GM12878 (cell line): Measurements from ENCODE around the gene STXBP4. TPM values are rescaled to one million over a fixed set of nuclear protein-coding genes. Genes with fewer than 3 reads are reported as not detected.

Source experiments
- ATAC-seq: fragments of 200-7000 bp; cut with Tn5 transposase; 3 replicates; pipeline ENCODE4 v1.9.1; 2020; ENCODE audit warnings: mild to moderate bottlenecking, moderate library complexity
- BruUV-seq: library from RNA; stranded (reverse); fragments of 400-500 nt; replicated peaks from 2 replicates; lab custom pipeline; 2021; lab: Mats Ljungman, UMichigan
- CTCF ChIA-PET: fragments of 300-600 bp; sonication (Branson Sonifier 250); formaldehyde crosslinking; extraction: SDS; loops from one replicate; lab custom pipeline; 2021; ENCODE audit warnings: inconsistent platforms; lab: Yijun Ruan, JAX
- POLR2A ChIA-PET: fragments of 350-600 bp; formaldehyde crosslinking; extraction: SDS; loops from one replicate; lab custom pipeline; 2021; ENCODE audit warnings: inconsistent platforms; lab: Charles Lee
- RAD21 ChIA-PET: fragments of 300-600 bp; sonication (Branson Sonifier 250); formaldehyde crosslinking; loops from one replicate; lab custom pipeline; 2023; ENCODE audit warnings: antibody characterized with exemption; ENCODE audit not compliant: unreplicated experiment; lab: Charles Lee
- SMC1A ChIA-PET: fragments of 300-600 bp; sonication (Branson Sonifier 250); formaldehyde crosslinking; loops from one replicate; lab custom pipeline; 2023; ENCODE audit not compliant: unreplicated experiment, uncharacterized antibody; lab: Charles Lee
- DNase-seq: peaks from one replicate; pipeline ENCODE4 v3.0.0-alpha.2; 2011; ENCODE audit warnings: low read depth, low spot score
- FAIRE-seq: peaks from 3 replicates; lab custom pipeline; 2011; peaks lifted over from hg19 to GRCh38; lab: Jason Lieb, UNC
- H2AFZ ChIP-seq: 2 replicates; pipeline ENCODE4 v1.6.0; 2011; ENCODE audit warnings: low read depth, low read length, control low read depth; ENCODE audit not compliant: control insufficient read depth
- H3K27ac ChIP-seq: 2 replicates; pipeline ENCODE4 v1.5.1; 2011; ENCODE audit warnings: control low read depth; ENCODE audit not compliant: control insufficient read depth, insufficient read depth
- H3K27me3 ChIP-seq, 2 experiments: replicated peaks in 1 of 2; 2 replicates each; pipeline versions ENCODE4 v1.6.0 to v1.6.1; 2011; ENCODE audit warnings: low read length in 1 of 2; ENCODE audit not compliant: control insufficient read depth in 2 of 2, insufficient read depth in 2 of 2
- H3K36me3 ChIP-seq, 2 experiments: 2 replicates each; pipeline ENCODE4 v1.5.1; 2011; ENCODE audit warnings: low read length in 1 of 2; ENCODE audit not compliant: control insufficient read depth in 2 of 2, insufficient read depth in 2 of 2
- H3K4me1 ChIP-seq: 2 replicates; pipeline ENCODE4 v1.6.1; 2011; ENCODE audit warnings: mild to moderate bottlenecking, low read length, moderate library complexity, mixed read lengths; ENCODE audit not compliant: control insufficient read depth, insufficient read depth
- H3K4me2 ChIP-seq: 2 replicates; pipeline ENCODE4 v1.6.0; 2011; ENCODE audit warnings: control low read depth; ENCODE audit not compliant: control insufficient read depth, insufficient read depth
- H3K4me3 ChIP-seq: fragments of 200-600 bp; sonication (generic); 2 replicates; pipeline ENCODE4 v1.5.1; 2016
- H3K79me2 ChIP-seq: 2 replicates; pipeline ENCODE4 v1.6.0; 2011; ENCODE audit warnings: low read length; ENCODE audit not compliant: control insufficient read depth, insufficient read depth
- H3K9ac ChIP-seq: 2 replicates; pipeline ENCODE4 v1.8.0; 2011; ENCODE audit warnings: low read length, control low read depth, mixed read lengths; ENCODE audit not compliant: control insufficient read depth, insufficient read depth
- H3K9me3 ChIP-seq: replicated peaks from 3 replicates; pipeline ENCODE4 v1.5.1; 2011; ENCODE audit warnings: mild to moderate bottlenecking, low read length; ENCODE audit not compliant: control insufficient read depth, insufficient read depth
- H4K20me1 ChIP-seq: 2 replicates; pipeline ENCODE4 v1.6.0; 2011; ENCODE audit not compliant: control insufficient read depth, insufficient read depth
- BMI1 ChIP-seq: fragments of 450-650 bp; IDR thresholded peaks from 2 replicates; pipeline ENCODE4 v1.6.1; 2016; ENCODE audit warnings: mild to moderate bottlenecking, moderate library complexity, borderline replicate concordance
- CHD1 ChIP-seq: IDR thresholded peaks from 2 replicates; pipeline ENCODE4 v1.6.1; 2012; ENCODE audit warnings: low read depth, low read length, improper control_type of control experiment
- CHD2 ChIP-seq: IDR thresholded peaks from 2 replicates; pipeline ENCODE4 v1.6.1; 2011; ENCODE audit warnings: low read depth, low read length, improper control_type of control experiment, borderline replicate concordance
- HDAC2 ChIP-seq: fragments of 200-600 bp; sonication (generic); IDR thresholded peaks from 2 replicates; pipeline ENCODE4 v1.6.1; 2017
- JUND ChIP-seq: IDR thresholded peaks from 2 replicates; pipeline ENCODE4 v1.6.1; 2012; ENCODE audit warnings: low read depth, mild to moderate bottlenecking, low read length, improper control_type of control experiment, moderate library complexity
- MEF2A ChIP-seq: IDR thresholded peaks from 2 replicates; pipeline ENCODE4 v1.6.1; 2011; ENCODE audit warnings: low read depth, mild to moderate bottlenecking, low read length, moderate library complexity; ENCODE audit not compliant: insufficient read depth
- NBN ChIP-seq: fragments of 450-650 bp; IDR thresholded peaks from 2 replicates; pipeline ENCODE4 v1.6.1; 2016
- POLR2A ChIP-seq: IDR thresholded peaks from 2 replicates; pipeline ENCODE4 v1.6.1; 2011; ENCODE audit warnings: low read depth, mild to moderate bottlenecking, low read length
- RCOR1 ChIP-seq: conservative IDR thresholded peaks from 2 replicates; pipeline ENCODE4 v1.6.1; 2012; ENCODE audit warnings: low read depth, low read length, improper control_type of control experiment
- RELA ChIP-seq: fragments of 450-650 bp; IDR thresholded peaks from 2 replicates; pipeline ENCODE4 v1.8.0; 2014; ENCODE audit warnings: borderline replicate concordance; ENCODE audit not compliant: partially characterized antibody
- SIX5 ChIP-seq: IDR thresholded peaks from 2 replicates; pipeline ENCODE4 v1.6.1; 2011; ENCODE audit warnings: mild to moderate bottlenecking, low read depth, low read length, moderate library complexity; ENCODE audit not compliant: severe bottlenecking
- SREBF2 ChIP-seq: IDR thresholded peaks from 2 replicates; pipeline ENCODE4 v1.6.1; 2012; ENCODE audit warnings: mild to moderate bottlenecking, low read length
- ZZZ3 ChIP-seq: IDR thresholded peaks from 2 replicates; pipeline ENCODE4 v1.6.1; 2011; ENCODE audit warnings: low read depth; ENCODE audit not compliant: control insufficient read depth, insufficient read length
- WGBS: methylation state at CpG from one replicate; pipeline ENCODE4 v1.1.6; 2016; ENCODE audit warnings: low lambda C conversion rate; ENCODE audit not compliant: insufficient replicate concordance, insufficient coverage; ENCODE audit errors: missing lambda C conversion rate; 5-methylcytosine and 5-hydroxymethylcytosine counted together
- in situ Hi-C: fragments of 300-500 bp; cut with MboI; formaldehyde crosslinking; loops from 9 replicates; pipeline ENCODE4 v1.14.3; 2018; ENCODE audit warnings: mixed read lengths
- intact Hi-C: fragments of 100-400 bp; cut with micrococcal nuclease; formaldehyde crosslinking; loops from one replicate; pipeline ENCODE4 v1.14.2; 2022; ENCODE audit not compliant: unreplicated experiment
- polyA plus RNA-seq, 11 experiments: library from polyadenylated mRNA; depleted of rRNA in 4 of 11; unstranded in 6 of 11; stranded (reverse) in 5 of 11; fragments of >200 nt; fragmentation: Nextera tagmentation in 4 of 11; fragmentation: Illumina TruSeq in 1 of 11; extraction: Ambion mirVana in 4 of 11; extraction: Trizol in 1 of 11; gene quantifications; 1 replicate in 1 of 11; 2 replicates in 10 of 11; pipeline versions ENCODE4 v1.2.1 to v1.2.3, GENCODE V29; 2011 to 2016; ENCODE audit warnings: inconsistent platforms in 2 of 11, missing spikeins in 2 of 11, low read depth in 1 of 11
- total RNA-seq, 4 experiments: library from RNA; depleted of rRNA in 3 of 4; stranded (reverse); fragments of >200 nt in 3 of 4; fragmentation: Illumina TruSeq in 1 of 4; extraction: Trizol in 1 of 4; gene quantifications; 2 replicates each; pipeline versions ENCODE4 v1.2.1 to v1.2.3, GENCODE V29; 2013 to 2021
- TF ChIP-seq, protein P1 (sequence below): fragments of 450-650 bp; IDR thresholded peaks from 2 replicates; pipeline ENCODE4 v1.6.1; 2017; ENCODE audit warnings: borderline replicate concordance
- TF ChIP-seq, protein P2 (sequence below): fragments of 450-650 bp; IDR thresholded peaks from 2 replicates; pipeline ENCODE4 v1.6.1; 2014; ENCODE audit warnings: mild to moderate bottlenecking
- TF ChIP-seq, protein P3 (sequence below): IDR thresholded peaks from 2 replicates; pipeline ENCODE4 v1.6.1; 2012; ENCODE audit warnings: low read depth, low read length, improper control_type of control experiment
- TF ChIP-seq, protein P4 (sequence below): fragments of 450-650 bp; formaldehyde crosslinking; IDR thresholded peaks from 2 replicates; pipeline ENCODE4 v1.4.0; 2020; ENCODE audit warnings: mild to moderate bottlenecking, moderate library complexity

Gene STXBP4
- total and polyA plus RNA-seq, 10 of the 15 experiments (the other 5 are each of a cell fraction or from before 2014, with no cell fraction given), result 4.3 to 11.0 (median 6.7) TPM

DNA sequence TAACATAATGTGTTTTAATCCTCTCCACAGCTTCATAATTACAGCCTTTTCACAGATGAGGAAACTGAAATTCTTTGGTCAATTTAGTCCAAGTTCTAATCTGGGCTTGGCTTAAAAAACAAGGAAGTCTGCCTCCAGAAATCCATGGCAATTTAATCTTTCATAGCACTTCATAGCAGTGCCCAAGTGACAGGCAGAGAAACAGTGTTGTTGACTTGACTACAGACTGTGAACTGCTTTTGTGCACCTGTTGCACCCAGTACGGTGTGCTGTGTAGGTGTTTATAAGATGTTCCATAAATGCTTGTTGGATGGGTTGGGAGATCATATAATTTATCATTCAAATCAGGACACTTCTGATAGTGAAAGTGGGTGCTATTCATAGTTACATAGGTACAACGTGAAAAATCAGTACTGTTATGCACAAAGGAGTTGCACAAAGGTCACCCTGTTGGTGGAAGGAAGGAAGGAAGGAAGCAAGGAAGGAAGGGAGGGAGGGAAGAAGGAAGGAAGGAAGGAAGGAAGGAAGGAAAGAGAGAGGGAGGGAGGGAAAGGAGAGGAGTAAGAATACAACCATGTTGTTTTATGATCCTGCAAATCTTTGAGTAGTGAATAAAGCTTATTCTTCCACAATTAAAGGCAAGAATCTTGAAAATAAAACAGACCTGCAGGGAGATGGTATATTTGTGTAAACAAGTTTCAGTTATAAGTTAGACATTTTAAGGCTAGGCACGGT lies 239.7 kb downstream of the STXBP4 start (continued):
- TF ChIP-seq HDAC2 (no peak), POLR2A (no peak), RCOR1 (no peak), NBN (no peak)
- TF ChIP-seq, protein P1, sequence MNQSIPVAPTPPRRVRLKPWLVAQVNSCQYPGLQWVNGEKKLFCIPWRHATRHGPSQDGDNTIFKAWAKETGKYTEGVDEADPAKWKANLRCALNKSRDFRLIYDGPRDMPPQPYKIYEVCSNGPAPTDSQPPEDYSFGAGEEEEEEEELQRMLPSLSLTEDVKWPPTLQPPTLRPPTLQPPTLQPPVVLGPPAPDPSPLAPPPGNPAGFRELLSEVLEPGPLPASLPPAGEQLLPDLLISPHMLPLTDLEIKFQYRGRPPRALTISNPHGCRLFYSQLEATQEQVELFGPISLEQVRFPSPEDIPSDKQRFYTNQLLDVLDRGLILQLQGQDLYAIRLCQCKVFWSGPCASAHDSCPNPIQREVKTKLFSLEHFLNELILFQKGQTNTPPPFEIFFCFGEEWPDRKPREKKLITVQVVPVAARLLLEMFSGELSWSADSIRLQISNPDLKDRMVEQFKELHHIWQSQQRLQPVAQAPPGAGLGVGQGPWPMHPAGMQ, result no peak

DNA sequence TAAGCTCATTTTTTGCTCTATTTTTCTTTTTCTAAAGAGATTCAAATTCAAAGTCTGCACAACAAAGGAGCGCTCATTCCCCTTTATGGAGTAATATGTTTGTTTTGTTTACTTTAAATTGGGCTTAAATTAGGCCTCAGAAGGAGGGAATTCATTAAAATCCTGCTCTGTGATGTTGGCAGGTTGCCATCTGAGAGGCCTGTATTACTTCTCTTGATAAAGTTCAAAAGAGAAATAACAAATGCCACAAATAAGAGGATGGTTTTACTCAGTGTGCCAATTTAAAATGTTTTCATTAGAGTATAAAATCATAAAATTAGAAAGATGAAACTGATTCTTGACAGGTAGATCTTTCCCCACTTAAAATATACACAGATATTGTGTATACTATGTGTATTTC lies 241.7 kb downstream of the STXBP4 start:
- SMC1A ChIA-PET, result interaction anchor here (0.8 to 1.5 kb wide), 2 partner anchors 10 to 100 kb away, joined by 3 read pairs; no protein-coding TSS in a partner anchor
- Histone ChIP-seq H3K4me1 (no peaks in the 10 kb centered on the region), H3K79me2 (no peaks in the 10 kb centered on the region), H3K27me3 (peaks cover 0 to 1% of the 10 kb centered on the region in 2 experiments; a peak in 2 of 4 replicates), H3K9ac (no peak overlapping the region), H4K20me1 (no peaks in the 10 kb centered on the region), H3K4me3 (no peak overlapping the region), H3K4me2 (no peak overlapping the region), H3K36me3 (no peaks in the 10 kb centered on the region), H3K27ac (no peak overlapping the region), H3K9me3 (no peaks in the 10 kb centered on the region), H2AFZ (no peak overlapping the region)
- intact Hi-C loops, result no loop called here
- no TSS peak for BruUV-seq
- no peak for DNase-seq
- 95% methylated on average over 1 of the region's 1 CpG for WGBS
- no peak for FAIRE-seq
- RAD21 ChIA-PET, result no interaction called here
- in situ Hi-C loops, result no loop called here
- ATAC-seq, result no peak
- POLR2A ChIA-PET, result no interaction called here
- CTCF ChIA-PET, result interaction anchor here (1.0 kb wide), 1 partner anchor 146 kb away, joined by 3 read pairs; no protein-coding TSS in a partner anchor
- TF ChIP-seq CHD1 (no peak), SIX5 (no peak), ZZZ3 (no peak), RELA (no peak), SREBF2 (no peak), NBN (no peak), BMI1 (no peak), JUND (no peak), MEF2A (no peak), CHD2 (no peak)
- TF ChIP-seq, protein P2, sequence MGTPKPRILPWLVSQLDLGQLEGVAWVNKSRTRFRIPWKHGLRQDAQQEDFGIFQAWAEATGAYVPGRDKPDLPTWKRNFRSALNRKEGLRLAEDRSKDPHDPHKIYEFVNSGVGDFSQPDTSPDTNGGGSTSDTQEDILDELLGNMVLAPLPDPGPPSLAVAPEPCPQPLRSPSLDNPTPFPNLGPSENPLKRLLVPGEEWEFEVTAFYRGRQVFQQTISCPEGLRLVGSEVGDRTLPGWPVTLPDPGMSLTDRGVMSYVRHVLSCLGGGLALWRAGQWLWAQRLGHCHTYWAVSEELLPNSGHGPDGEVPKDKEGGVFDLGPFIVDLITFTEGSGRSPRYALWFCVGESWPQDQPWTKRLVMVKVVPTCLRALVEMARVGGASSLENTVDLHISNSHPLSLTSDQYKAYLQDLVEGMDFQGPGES, result no peak
- TF ChIP-seq, protein P3, sequence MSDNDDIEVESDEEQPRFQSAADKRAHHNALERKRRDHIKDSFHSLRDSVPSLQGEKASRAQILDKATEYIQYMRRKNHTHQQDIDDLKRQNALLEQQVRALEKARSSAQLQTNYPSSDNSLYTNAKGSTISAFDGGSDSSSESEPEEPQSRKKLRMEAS, result no peak
- TF ChIP-seq, protein P4, sequence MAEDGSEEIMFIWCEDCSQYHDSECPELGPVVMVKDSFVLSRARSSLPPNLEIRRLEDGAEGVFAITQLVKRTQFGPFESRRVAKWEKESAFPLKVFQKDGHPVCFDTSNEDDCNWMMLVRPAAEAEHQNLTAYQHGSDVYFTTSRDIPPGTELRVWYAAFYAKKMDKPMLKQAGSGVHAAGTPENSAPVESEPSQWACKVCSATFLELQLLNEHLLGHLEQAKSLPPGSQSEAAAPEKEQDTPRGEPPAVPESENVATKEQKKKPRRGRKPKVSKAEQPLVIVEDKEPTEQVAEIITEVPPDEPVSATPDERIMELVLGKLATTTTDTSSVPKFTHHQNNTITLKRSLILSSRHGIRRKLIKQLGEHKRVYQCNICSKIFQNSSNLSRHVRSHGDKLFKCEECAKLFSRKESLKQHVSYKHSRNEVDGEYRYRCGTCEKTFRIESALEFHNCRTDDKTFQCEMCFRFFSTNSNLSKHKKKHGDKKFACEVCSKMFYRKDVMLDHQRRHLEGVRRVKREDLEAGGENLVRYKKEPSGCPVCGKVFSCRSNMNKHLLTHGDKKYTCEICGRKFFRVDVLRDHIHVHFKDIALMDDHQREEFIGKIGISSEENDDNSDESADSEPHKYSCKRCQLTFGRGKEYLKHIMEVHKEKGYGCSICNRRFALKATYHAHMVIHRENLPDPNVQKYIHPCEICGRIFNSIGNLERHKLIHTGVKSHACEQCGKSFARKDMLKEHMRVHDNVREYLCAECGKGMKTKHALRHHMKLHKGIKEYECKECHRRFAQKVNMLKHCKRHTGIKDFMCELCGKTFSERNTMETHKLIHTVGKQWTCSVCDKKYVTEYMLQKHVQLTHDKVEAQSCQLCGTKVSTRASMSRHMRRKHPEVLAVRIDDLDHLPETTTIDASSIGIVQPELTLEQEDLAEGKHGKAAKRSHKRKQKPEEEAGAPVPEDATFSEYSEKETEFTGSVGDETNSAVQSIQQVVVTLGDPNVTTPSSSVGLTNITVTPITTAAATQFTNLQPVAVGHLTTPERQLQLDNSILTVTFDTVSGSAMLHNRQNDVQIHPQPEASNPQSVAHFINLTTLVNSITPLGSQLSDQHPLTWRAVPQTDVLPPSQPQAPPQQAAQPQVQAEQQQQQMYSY (CRISPR knock-in tag), result no peak
